Effector memory CD4-positive, alpha-beta T cell (primary cell): ENCODE results near the gene ACER3.
"Not testable (repeated sequence)": the region's sequence is repeated elsewhere in the genome, so short reads cannot be mapped to it uniquely, and the experiment has no call there.

Experiments
- DNase-seq, 3 donors: peaks; one replicate each; pipeline ENCODE4 v3.0.0-alpha.2; 2020
- H3K27ac ChIP-seq: 2 replicates; pipeline ENCODE4 v1.7.0; 2013; ENCODE audit warnings: mild to moderate bottlenecking, low read length, moderate library complexity; ENCODE audit not compliant: insufficient read depth, poor library complexity, severe bottlenecking
- H3K27me3 ChIP-seq: replicated peaks from 2 replicates; pipeline ENCODE4 v1.7.0; 2013; ENCODE audit warnings: mild to moderate bottlenecking, low read length; ENCODE audit not compliant: insufficient read depth, control insufficient read depth, poor library complexity, severe bottlenecking
- H3K36me3 ChIP-seq: 2 replicates; pipeline ENCODE4 v1.7.0; 2013; ENCODE audit warnings: mild to moderate bottlenecking, low read length, moderate library complexity; ENCODE audit not compliant: control insufficient read depth, insufficient read depth
- H3K4me1 ChIP-seq: 2 replicates; pipeline ENCODE4 v1.7.0; 2013; ENCODE audit warnings: low read length, mild to moderate bottlenecking; ENCODE audit not compliant: control insufficient read depth, insufficient read depth, poor library complexity, severe bottlenecking
- H3K4me3 ChIP-seq: 2 replicates; pipeline ENCODE4 v1.7.0; 2013; ENCODE audit warnings: low read length, low read depth, mild to moderate bottlenecking; ENCODE audit not compliant: insufficient read depth, poor library complexity, severe bottlenecking
- H3K9me3 ChIP-seq: 2 replicates; pipeline ENCODE4 v1.7.0; 2013; ENCODE audit warnings: mild to moderate bottlenecking, low read length, moderate library complexity; ENCODE audit not compliant: control insufficient read depth

Gene ACER3

GRCh38 chr11:77002776-77003175 is 142.1 kb downstream of the ACER3 start:
- Histone ChIP-seq H3K27me3 (no peaks in the 10 kb centered on the region), H3K36me3 (no peaks in the 10 kb centered on the region)

GRCh38 chr11:77003963-77004362 is 143.2 kb downstream of the ACER3 start:
- H3K9me3 ChIP-seq = no peaks in the 10 kb centered on the region
- H3K36me3 ChIP-seq = no peaks in the 10 kb centered on the region
- DNase-seq = no peak
- H3K4me1 ChIP-seq = no peaks in the 10 kb centered on the region
- no peak overlapping the region for H3K4me3 ChIP-seq
- H3K27me3 ChIP-seq = no peaks in the 10 kb centered on the region
- H3K27ac ChIP-seq = no peak overlapping the region

More at GRCh38 chr11:77002776-77003175, 142.1 kb downstream of the ACER3 start:
- H3K4me1 ChIP-seq = no peaks in the 10 kb centered on the region
- H3K9me3 ChIP-seq = no peaks in the 10 kb centered on the region
- no peak overlapping the region for H3K4me3 ChIP-seq
- no peak overlapping the region for H3K27ac ChIP-seq
- no peak for DNase-seq

GRCh38 chr11:77009533-77010160 is 148.9 kb downstream of the ACER3 start:
- no peaks in the 10 kb centered on the region for H3K4me1 ChIP-seq
- no peaks in the 10 kb centered on the region for H3K36me3 ChIP-seq
- H3K27me3 ChIP-seq = no peaks in the 10 kb centered on the region
- DNase-seq = no peak
- H3K27ac ChIP-seq = no peak overlapping the region
- H3K9me3 ChIP-seq = no peaks in the 10 kb centered on the region
- no peak overlapping the region for H3K4me3 ChIP-seq

- Histone ChIP-seq H3K36me3 (no peaks in the 10 kb centered on the region), H3K27me3 (no peaks in the 10 kb centered on the region), H3K27ac (no peak overlapping the region), H3K9me3 (no peaks in the 10 kb centered on the region), H3K4me3 (no peak overlapping the region), H3K4me1 (no peaks in the 10 kb centered on the region)
- no peak for DNase-seq
Measured at GRCh38 chr11:77014669-77015068, 154.0 kb downstream of the ACER3 start.

GRCh38 chr11:77018396-77018924 is 157.7 kb downstream of the ACER3 start:
- not testable (repeated sequence) for H3K4me3 ChIP-seq, H3K4me1 ChIP-seq, H3K27ac ChIP-seq, H3K27me3 ChIP-seq, H3K36me3 ChIP-seq, DNase-seq, H3K9me3 ChIP-seq

- Histone ChIP-seq H3K27me3 (no peaks in the 10 kb centered on the region), H3K36me3 (no peaks in the 10 kb centered on the region), H3K4me3 (no peak overlapping the region), H3K4me1 (no peaks in the 10 kb centered on the region), H3K27ac (no peak overlapping the region), H3K9me3 (no peaks in the 10 kb centered on the region)
- DNase-seq = no peak
Measured at GRCh38 chr11:77019976-77020595, 159.4 kb downstream of the ACER3 start.

- no peaks in the 10 kb centered on the region for H3K27me3 ChIP-seq
- DNase-seq = no peak
- no peak overlapping the region for H3K4me3 ChIP-seq
- no peaks in the 10 kb centered on the region for H3K36me3 ChIP-seq
- H3K9me3 ChIP-seq = no peaks in the 10 kb centered on the region
- H3K4me1 ChIP-seq = no peaks in the 10 kb centered on the region
- no peak overlapping the region for H3K27ac ChIP-seq
Measured at GRCh38 chr11:77020734-77021133, 160.0 kb downstream of the ACER3 start.

- Histone ChIP-seq H3K4me3 (no peak overlapping the region), H3K4me1 (no peaks in the 10 kb centered on the region), H3K27me3 (no peaks in the 10 kb centered on the region), H3K9me3 (no peaks in the 10 kb centered on the region), H3K27ac (no peak overlapping the region), H3K36me3 (no peaks in the 10 kb centered on the region)
- no peak for DNase-seq
Measured at GRCh38 chr11:77024745-77025144, 164.0 kb downstream of the ACER3 start.

- no peaks in the 10 kb centered on the region for H3K9me3 ChIP-seq
- DNase-seq = no peak
Measured at GRCh38 chr11:77026221-77026620, 165.5 kb downstream of the ACER3 start.

GRCh38 chr11:77026743-77027142 is 166.0 kb downstream of the ACER3 start:
- H3K4me3 ChIP-seq = no peak overlapping the region
- H3K4me1 ChIP-seq = no peaks in the 10 kb centered on the region
- no peak for DNase-seq
- no peaks in the 10 kb centered on the region for H3K9me3 ChIP-seq
- H3K27ac ChIP-seq = no peak overlapping the region
- no peaks in the 10 kb centered on the region for H3K27me3 ChIP-seq
- H3K36me3 ChIP-seq = no peaks in the 10 kb centered on the region

More at GRCh38 chr11:77026221-77026620, 165.5 kb downstream of the ACER3 start:
- Histone ChIP-seq H3K27ac (no peak overlapping the region), H3K4me3 (no peak overlapping the region), H3K27me3 (no peaks in the 10 kb centered on the region), H3K36me3 (no peaks in the 10 kb centered on the region), H3K4me1 (no peaks in the 10 kb centered on the region)
